Neural cell (in vitro differentiated cells): Measurements from ENCODE around the gene BCAS1.

ENCODE experiments used
- EP300 ChIP-seq: fragments of 450-650 bp; conservative IDR thresholded peaks from 2 replicates; pipeline ENCODE4 v1.6.1; 2014; ENCODE audit warnings: antibody characterized with exemption, mild to moderate bottlenecking, moderate library complexity; ENCODE audit not compliant: poor library complexity, severe bottlenecking
- EZH2 ChIP-seq: fragments of 200-600, 300-800 bp; shearing (Covaris generic), sonication (generic); IDR thresholded peaks from 2 replicates; pipeline ENCODE4 v1.6.1; 2014; ENCODE audit warnings: antibody characterized with exemption, low read length, borderline replicate concordance, mild to moderate bottlenecking; ENCODE audit not compliant: insufficient read depth, poor library complexity, severe bottlenecking
- MXI1 ChIP-seq: fragments of 450-650 bp; conservative IDR thresholded peaks from 2 replicates; pipeline ENCODE4 v1.6.1; 2014; ENCODE audit warnings: antibody characterized with exemption, mild to moderate bottlenecking; ENCODE audit not compliant: poor library complexity, severe bottlenecking
- POLR2AphosphoS5 ChIP-seq: IDR thresholded peaks from 2 replicates; pipeline ENCODE4 v1.6.1; 2012
- RAD21 ChIP-seq: fragments of 450-650 bp; conservative IDR thresholded peaks from 2 replicates; pipeline ENCODE4 v1.6.1; 2014; ENCODE audit warnings: antibody characterized with exemption, mild to moderate bottlenecking, moderate library complexity
- TF ChIP-seq, protein P1 (sequence below): fragments of 450-650 bp; IDR thresholded peaks from 2 replicates; pipeline ENCODE4 v1.5.1; 2014; ENCODE audit warnings: antibody characterized with exemption, mild to moderate bottlenecking, moderate library complexity; ENCODE audit not compliant: poor library complexity, severe bottlenecking
- TF ChIP-seq, protein P2 (sequence below): IDR thresholded peaks from 2 replicates; pipeline ENCODE4 v1.6.1; 2012; ENCODE audit warnings: borderline replicate concordance

- TF ChIP-seq, protein P1, sequence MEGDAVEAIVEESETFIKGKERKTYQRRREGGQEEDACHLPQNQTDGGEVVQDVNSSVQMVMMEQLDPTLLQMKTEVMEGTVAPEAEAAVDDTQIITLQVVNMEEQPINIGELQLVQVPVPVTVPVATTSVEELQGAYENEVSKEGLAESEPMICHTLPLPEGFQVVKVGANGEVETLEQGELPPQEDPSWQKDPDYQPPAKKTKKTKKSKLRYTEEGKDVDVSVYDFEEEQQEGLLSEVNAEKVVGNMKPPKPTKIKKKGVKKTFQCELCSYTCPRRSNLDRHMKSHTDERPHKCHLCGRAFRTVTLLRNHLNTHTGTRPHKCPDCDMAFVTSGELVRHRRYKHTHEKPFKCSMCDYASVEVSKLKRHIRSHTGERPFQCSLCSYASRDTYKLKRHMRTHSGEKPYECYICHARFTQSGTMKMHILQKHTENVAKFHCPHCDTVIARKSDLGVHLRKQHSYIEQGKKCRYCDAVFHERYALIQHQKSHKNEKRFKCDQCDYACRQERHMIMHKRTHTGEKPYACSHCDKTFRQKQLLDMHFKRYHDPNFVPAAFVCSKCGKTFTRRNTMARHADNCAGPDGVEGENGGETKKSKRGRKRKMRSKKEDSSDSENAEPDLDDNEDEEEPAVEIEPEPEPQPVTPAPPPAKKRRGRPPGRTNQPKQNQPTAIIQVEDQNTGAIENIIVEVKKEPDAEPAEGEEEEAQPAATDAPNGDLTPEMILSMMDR: no peak
- TF ChIP-seq POLR2AphosphoS5 (no peak), EZH2 (no peak), EP300 (no peak), MXI1 (no peak), RAD21 (no peak)
- TF ChIP-seq, protein P2, sequence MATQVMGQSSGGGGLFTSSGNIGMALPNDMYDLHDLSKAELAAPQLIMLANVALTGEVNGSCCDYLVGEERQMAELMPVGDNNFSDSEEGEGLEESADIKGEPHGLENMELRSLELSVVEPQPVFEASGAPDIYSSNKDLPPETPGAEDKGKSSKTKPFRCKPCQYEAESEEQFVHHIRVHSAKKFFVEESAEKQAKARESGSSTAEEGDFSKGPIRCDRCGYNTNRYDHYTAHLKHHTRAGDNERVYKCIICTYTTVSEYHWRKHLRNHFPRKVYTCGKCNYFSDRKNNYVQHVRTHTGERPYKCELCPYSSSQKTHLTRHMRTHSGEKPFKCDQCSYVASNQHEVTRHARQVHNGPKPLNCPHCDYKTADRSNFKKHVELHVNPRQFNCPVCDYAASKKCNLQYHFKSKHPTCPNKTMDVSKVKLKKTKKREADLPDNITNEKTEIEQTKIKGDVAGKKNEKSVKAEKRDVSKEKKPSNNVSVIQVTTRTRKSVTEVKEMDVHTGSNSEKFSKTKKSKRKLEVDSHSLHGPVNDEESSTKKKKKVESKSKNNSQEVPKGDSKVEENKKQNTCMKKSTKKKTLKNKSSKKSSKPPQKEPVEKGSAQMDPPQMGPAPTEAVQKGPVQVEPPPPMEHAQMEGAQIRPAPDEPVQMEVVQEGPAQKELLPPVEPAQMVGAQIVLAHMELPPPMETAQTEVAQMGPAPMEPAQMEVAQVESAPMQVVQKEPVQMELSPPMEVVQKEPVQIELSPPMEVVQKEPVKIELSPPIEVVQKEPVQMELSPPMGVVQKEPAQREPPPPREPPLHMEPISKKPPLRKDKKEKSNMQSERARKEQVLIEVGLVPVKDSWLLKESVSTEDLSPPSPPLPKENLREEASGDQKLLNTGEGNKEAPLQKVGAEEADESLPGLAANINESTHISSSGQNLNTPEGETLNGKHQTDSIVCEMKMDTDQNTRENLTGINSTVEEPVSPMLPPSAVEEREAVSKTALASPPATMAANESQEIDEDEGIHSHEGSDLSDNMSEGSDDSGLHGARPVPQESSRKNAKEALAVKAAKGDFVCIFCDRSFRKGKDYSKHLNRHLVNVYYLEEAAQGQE: no peak
Observed at GRCh38 chr20:53990003-53990402, 80.4 kb downstream of the BCAS1 start.
